ENCODE measurements around the gene KCNQ1. TPM values are rescaled to one million over a fixed set of nuclear protein-coding genes. Genes with fewer than 3 reads are reported as not detected.

The KCNQ1 gene
- total RNA-seq, 4 donors from 2014 or later = 0.89 to 2.2 (median 1.3) TPM

DNA sequence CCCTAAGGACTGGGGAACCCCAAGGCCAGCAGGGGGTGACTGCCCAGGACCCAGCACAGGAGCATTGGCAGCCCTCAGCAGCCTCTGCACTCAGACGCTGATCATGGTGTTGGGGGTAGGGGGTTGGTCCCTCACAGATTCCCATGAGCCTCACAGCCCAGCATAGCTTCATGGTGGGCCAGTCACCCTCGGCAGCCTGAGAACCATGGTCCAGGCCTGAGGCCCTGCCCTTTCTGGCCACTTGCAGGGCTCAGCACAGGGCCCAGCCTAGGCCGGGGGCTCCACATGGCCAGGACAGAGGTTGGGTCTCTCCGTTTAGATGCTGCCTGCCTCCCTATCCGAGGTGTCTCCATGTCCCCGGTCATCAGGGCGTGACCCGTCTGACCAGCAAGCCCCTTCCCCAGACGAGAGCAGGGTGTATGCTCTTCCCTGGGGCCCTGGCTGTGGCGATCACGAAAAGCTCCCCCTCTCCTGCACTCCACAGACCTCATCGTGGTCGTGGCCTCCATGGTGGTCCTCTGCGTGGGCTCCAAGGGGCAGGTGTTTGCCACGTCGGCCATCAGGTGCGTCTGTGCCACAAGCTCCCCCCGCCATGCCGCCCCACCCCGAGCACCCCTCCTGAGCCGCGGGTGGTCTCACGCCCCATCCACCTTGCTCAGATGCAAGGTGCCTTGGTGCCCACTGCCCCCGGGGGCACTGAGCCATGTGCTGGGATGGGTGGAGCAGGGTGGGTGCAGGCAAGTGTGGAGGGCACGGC lies 126.2 kb downstream of the KCNQ1 start:
- Histone ChIP-seq H3K27ac (no peak overlapping the region), H3K36me3 (no peaks in the 10 kb centered on the region), H3K27me3 (no peaks in the 10 kb centered on the region), H3K4me1 (no peaks in the 10 kb centered on the region), H3K4me3 (no peak overlapping the region), H3K9me3 (no peaks in the 10 kb centered on the region)
- DNase-seq (ENCODE audit: low spot score in 2 of 2) = peak in 1 of 2 donors; percentile 50
- no peak for TF ChIP-seq POLR2AphosphoS5 (IDR thresholded peaks at IDR 0.05)
- 97% methylated on average over 22 of the region's 25 CpGs for WGBS

DNA sequence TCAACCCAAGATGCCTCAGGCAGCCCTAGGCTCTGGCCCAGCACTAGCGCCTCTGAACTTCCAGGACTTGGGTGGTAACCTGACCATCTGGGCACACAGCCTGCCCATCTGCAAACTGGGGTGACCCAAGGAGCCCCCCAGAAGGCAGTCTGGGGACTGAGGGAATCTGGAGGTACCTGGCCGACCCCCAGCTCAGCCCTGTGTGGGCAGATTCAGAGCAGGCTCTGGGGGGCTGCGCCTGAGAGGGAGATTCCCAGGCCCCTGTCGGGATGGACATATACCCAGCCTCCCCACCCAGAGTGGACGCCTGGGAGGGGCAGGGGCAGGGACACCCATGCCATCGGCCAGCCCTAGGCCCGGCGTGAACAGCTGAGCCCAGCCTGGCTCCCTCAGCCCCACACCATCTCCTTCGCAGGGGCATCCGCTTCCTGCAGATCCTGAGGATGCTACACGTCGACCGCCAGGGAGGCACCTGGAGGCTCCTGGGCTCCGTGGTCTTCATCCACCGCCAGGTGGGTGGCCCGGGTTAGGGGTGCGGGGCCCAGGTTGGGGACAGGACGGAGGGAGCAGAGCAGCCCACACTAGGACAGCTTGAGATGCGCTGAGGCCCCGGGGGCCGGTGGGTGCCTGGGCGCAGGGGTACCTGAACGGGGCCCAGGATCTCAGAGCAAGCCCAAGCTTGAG lies 126.9 kb downstream of the KCNQ1 start:
- no peak for TF ChIP-seq POLR2A (IDR thresholded peaks at IDR 0.05)
- TF ChIP-seq, protein P1, sequence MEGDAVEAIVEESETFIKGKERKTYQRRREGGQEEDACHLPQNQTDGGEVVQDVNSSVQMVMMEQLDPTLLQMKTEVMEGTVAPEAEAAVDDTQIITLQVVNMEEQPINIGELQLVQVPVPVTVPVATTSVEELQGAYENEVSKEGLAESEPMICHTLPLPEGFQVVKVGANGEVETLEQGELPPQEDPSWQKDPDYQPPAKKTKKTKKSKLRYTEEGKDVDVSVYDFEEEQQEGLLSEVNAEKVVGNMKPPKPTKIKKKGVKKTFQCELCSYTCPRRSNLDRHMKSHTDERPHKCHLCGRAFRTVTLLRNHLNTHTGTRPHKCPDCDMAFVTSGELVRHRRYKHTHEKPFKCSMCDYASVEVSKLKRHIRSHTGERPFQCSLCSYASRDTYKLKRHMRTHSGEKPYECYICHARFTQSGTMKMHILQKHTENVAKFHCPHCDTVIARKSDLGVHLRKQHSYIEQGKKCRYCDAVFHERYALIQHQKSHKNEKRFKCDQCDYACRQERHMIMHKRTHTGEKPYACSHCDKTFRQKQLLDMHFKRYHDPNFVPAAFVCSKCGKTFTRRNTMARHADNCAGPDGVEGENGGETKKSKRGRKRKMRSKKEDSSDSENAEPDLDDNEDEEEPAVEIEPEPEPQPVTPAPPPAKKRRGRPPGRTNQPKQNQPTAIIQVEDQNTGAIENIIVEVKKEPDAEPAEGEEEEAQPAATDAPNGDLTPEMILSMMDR (IDR thresholded peaks at IDR 0.05) = no peak
- no peak for TF ChIP-seq EP300 (IDR thresholded peaks at IDR 0.05)
- no peak for TF ChIP-seq POLR2AphosphoS5 (IDR thresholded peaks at IDR 0.05)
- no peaks in the 10 kb centered on the region for H3K27me3 ChIP-seq
- no peaks in the 10 kb centered on the region for H3K36me3 ChIP-seq
- DNase-seq (ENCODE audit: low spot score in 2 of 2) = peak in 1 of 2 donors; percentile 40
- H3K27ac ChIP-seq = no peak overlapping the region
- no peaks in the 10 kb centered on the region for H3K9me3 ChIP-seq
- no peak overlapping the region for H3K4me3 ChIP-seq
- H3K4me1 ChIP-seq = no peaks in the 10 kb centered on the region
- WGBS = 93% methylated on average over 15 of the region's 23 CpGs

DNA sequence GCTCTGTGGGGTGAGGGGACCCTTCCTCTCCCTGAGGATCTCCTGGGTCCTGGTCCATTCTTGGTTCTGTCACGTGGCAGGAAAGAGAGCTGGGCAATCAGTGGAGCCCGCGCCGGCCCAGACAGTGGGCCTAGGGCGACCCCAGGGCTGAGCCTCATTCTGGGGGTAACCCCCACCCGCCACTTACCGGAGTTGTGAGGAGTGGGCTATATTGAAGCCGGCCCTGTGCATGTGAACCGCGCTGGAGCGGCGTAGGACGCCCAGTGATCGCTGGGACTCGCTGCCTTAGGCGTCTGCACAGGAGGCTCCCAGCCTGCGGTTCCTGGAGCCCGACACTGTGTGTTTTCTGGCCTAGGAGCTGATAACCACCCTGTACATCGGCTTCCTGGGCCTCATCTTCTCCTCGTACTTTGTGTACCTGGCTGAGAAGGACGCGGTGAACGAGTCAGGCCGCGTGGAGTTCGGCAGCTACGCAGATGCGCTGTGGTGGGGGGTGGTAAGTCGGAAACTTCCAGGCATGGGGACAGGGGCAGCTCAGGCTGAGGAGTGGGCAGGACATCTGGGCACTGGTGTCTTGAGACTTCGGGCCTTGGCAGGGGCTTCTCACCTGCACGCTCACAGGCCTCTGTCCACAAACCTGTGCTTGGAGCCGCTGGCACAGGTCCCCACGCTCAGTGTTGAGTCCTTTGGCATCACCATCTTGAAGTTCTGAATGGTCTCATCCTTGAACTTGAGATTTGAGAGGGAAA lies 127.9 kb downstream of the KCNQ1 start:
- peak in 1 of 2 donors; percentile 41 for DNase-seq (ENCODE audit: low spot score in 2 of 2)
- WGBS = 97% methylated on average over 20 of the region's 33 CpGs

DNA sequence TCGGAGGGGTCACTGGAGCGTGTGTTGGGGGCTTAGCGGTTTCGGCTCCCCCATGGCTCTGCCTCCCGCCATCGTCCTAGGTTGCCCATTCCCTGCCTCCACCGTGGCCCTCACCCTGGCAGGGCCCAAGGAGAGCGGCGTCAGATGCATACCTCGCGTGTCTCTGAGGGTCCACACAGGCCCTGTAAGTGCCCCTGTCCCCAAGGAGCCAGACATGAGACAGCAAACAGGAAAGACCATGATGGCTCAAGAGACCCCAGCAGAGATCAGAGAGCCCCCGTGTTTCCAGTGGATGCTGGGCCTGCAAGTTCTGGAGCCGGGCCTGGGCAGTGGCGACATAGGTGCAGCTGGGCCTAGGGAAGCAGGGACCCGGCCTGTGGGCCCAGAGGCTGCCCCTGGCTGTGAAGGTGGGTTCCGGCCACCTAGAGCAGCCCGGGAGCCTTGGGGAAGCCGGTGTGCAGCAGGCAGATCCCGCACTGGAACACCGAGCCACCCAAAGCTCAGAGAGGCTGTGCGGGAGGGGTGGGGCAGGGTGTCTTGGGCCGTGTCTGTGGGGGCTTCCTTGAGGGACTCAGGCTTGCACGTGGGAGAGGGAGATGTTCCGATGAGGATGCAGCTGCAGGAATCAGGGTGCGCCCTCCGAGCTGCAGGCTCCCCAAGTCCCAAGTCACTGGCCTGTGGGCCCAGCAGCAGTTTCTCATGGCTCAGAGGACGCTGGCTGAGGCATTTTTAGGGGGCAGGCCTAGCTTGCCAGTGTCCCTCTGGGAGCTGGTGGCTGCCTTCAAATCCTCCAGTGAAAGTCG lies 128.6 kb downstream of the KCNQ1 start:
- peak; percentile 55 to 64 for DNase-seq (ENCODE audit: low spot score in 2 of 2)
- Histone ChIP-seq H3K4me3 (no peak overlapping the region), H3K9me3 (no peaks in the 10 kb centered on the region), H3K4me1 (no peaks in the 10 kb centered on the region), H3K27me3 (no peaks in the 10 kb centered on the region), H3K27ac (no peak overlapping the region), H3K36me3 (no peaks in the 10 kb centered on the region)
- TF ChIP-seq, protein P1 (IDR thresholded peaks at IDR 0.05) = no peak
- TF ChIP-seq POLR2AphosphoS5 (IDR thresholded peaks at IDR 0.05) (no peak), EP300 (IDR thresholded peaks at IDR 0.05) (no peak), POLR2A (IDR thresholded peaks at IDR 0.05) (no peak)
- 94% methylated on average over 11 of the region's 28 CpGs for WGBS

More for the DNA sequence above, 127.9 kb downstream of the KCNQ1 start:
- Histone ChIP-seq H3K4me1 (no peaks in the 10 kb centered on the region), H3K27ac (no peak overlapping the region), H3K9me3 (no peaks in the 10 kb centered on the region), H3K4me3 (no peak overlapping the region), H3K27me3 (no peaks in the 10 kb centered on the region), H3K36me3 (no peaks in the 10 kb centered on the region)
- no peak for TF ChIP-seq EP300 (IDR thresholded peaks at IDR 0.05)
- no peak for TF ChIP-seq POLR2A (IDR thresholded peaks at IDR 0.05)
- TF ChIP-seq, protein P1 (IDR thresholded peaks at IDR 0.05) = no peak
- no peak for TF ChIP-seq POLR2AphosphoS5 (IDR thresholded peaks at IDR 0.05)

DNA sequence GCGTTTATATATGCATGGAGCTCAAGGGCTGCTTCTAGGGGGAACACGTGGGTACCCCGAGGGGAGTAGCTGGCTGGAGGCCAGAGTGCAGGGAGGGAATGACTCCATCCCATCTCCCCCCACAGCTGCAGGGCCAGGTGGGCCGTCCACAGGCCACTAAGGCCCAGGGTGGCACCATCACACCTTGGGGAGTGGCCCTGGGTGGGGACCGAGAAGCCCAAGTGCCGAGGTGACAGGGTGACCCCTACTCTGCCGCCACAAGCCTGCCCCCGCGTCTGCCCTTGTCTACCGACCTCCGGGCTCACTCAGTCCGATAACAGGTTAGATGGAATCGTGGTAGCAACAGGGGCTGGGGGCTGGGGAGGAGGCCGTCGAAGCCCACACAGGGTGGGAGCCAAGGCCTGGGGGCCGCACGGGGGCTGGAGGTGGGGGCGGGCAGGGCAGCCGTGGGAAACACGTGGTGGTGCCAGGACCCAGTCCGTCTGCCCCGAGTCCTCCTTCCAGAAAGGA lies 129.3 kb downstream of the KCNQ1 start:
- Histone ChIP-seq H3K9me3 (no peaks in the 10 kb centered on the region), H3K27me3 (no peaks in the 10 kb centered on the region), H3K36me3 (no peaks in the 10 kb centered on the region), H3K27ac (no peak overlapping the region), H3K4me1 (no peaks in the 10 kb centered on the region), H3K4me3 (no peak overlapping the region)
- peak; percentile 41 to 63 for DNase-seq (ENCODE audit: low spot score in 2 of 2)
- TF ChIP-seq EP300 (IDR thresholded peaks at IDR 0.05) (no peak), POLR2AphosphoS5 (IDR thresholded peaks at IDR 0.05) (no peak), POLR2A (IDR thresholded peaks at IDR 0.05) (no peak)
- TF ChIP-seq, protein P1 (IDR thresholded peaks at IDR 0.05) = no peak
- WGBS = 77% methylated on average over 17 of the region's 22 CpGs
